ENCODE data around the gene PGLYRP2.

The PGLYRP2 gene

GRCh38 chr19:15422296-15423075, 56.8 kb downstream of the PGLYRP2 start:
- DNase-seq = no peak

- no peak for DNase-seq
Observed at GRCh38 chr19:15421721-15422260, 57.5 kb downstream of the PGLYRP2 start.

GRCh38 chr19:15421136-15421695, 58.1 kb downstream of the PGLYRP2 start:
- DNase-seq = no peak

GRCh38 chr19:15419413-15420025, 59.8 kb downstream of the PGLYRP2 start:
- DNase-seq = no peak
